IMR-90 (cell line): Measurements from ENCODE around the gene CFAP20. TPM values are rescaled to one million over a fixed set of nuclear protein-coding genes. Genes with fewer than 3 reads are reported as not detected.

ENCODE experiments used
- ATAC-seq: fragments of 200-7000 bp; cut with Tn5 transposase; 2 replicates; pipeline ENCODE4 v1.9.1; 2020; ENCODE audit warnings: low read depth, mild to moderate bottlenecking, moderate library complexity
- BruUV-seq: library from RNA; stranded (reverse); fragments of 400-500 nt; replicated peaks from 2 replicates; lab custom pipeline; 2021; lab: Mats Ljungman, UMichigan
- CTCF ChIA-PET: fragments of 300-600 bp; formaldehyde crosslinking; extraction: SDS; loops from one replicate; lab custom pipeline; 2021; ENCODE audit warnings: antibody characterized with exemption; lab: Yijun Ruan, JAX
- POLR2A ChIA-PET: fragments of 300-600 bp; sonication (Branson Sonifier 250); formaldehyde crosslinking; loops from one replicate; lab custom pipeline; 2022; ENCODE audit warnings: antibody characterized with exemption; ENCODE audit not compliant: unreplicated experiment; lab: Charles Lee
- DNase-seq: peaks from one replicate; pipeline ENCODE4 v3.0.0; 2013
- H2AFZ ChIP-seq: replicated peaks from 2 replicates; pipeline ENCODE3; 2013; ENCODE audit warnings: low read length, mild to moderate bottlenecking; ENCODE audit not compliant: poor library complexity
- H2AK5ac ChIP-seq: 2 replicates; pipeline ENCODE4 v1.6.1; 2013; ENCODE audit warnings: low read depth, low read length, inconsistent platforms
- H2AK9ac ChIP-seq: replicated peaks from 2 replicates; pipeline ENCODE3; 2013; ENCODE audit warnings: mild to moderate bottlenecking, low read depth, low read length, moderate library complexity; ENCODE audit not compliant: poor library complexity
- H2BK120ac ChIP-seq: 2 replicates; pipeline ENCODE4 v1.6.1; 2013; ENCODE audit warnings: low read depth, low read length, inconsistent platforms
- H2BK15ac ChIP-seq: 3 replicates; pipeline ENCODE4 v1.6.1; 2013; ENCODE audit warnings: low read depth, low read length, inconsistent platforms
- H2BK20ac ChIP-seq: 2 replicates; pipeline ENCODE4 v1.6.1; 2013; ENCODE audit warnings: low read depth, mild to moderate bottlenecking, inconsistent platforms, low read length, moderate library complexity
- H2BK5ac ChIP-seq: 2 replicates; pipeline ENCODE4 v1.6.1; 2013; ENCODE audit warnings: mild to moderate bottlenecking, low read depth, low read length, inconsistent platforms; ENCODE audit not compliant: poor library complexity, severe bottlenecking
- H3K14ac ChIP-seq: replicated peaks from 2 replicates; pipeline ENCODE4 v1.6.1; 2013; ENCODE audit warnings: low read depth, low read length, inconsistent platforms
- H3K18ac ChIP-seq: 2 replicates; pipeline ENCODE4 v1.6.1; 2013; ENCODE audit warnings: low read depth, low read length, control low read depth
- H3K23ac ChIP-seq: 2 replicates; pipeline ENCODE4 v1.6.1; 2013; ENCODE audit warnings: low read depth, low read length, inconsistent platforms
- H3K27ac ChIP-seq: 2 replicates; pipeline ENCODE4 v1.5.1; 2013; ENCODE audit warnings: mild to moderate bottlenecking, control low read depth, low read length; ENCODE audit not compliant: insufficient read depth
- H3K27me3 ChIP-seq: 2 replicates; pipeline ENCODE4 v1.6.1; 2013; ENCODE audit warnings: low read length; ENCODE audit not compliant: control insufficient read depth, insufficient read depth
- H3K36me3 ChIP-seq: 2 replicates; pipeline ENCODE4 v1.6.1; 2013; ENCODE audit warnings: low read length, mixed read lengths; ENCODE audit not compliant: control insufficient read depth, insufficient read depth
- H3K4ac ChIP-seq: 2 replicates; pipeline ENCODE4 v1.6.1; 2013; ENCODE audit warnings: low read depth, low read length, inconsistent platforms
- H3K4me1 ChIP-seq: 2 replicates; pipeline ENCODE4 v1.6.1; 2013; ENCODE audit warnings: low read length, mixed read lengths; ENCODE audit not compliant: control insufficient read depth, insufficient read depth
- H3K4me2 ChIP-seq: 2 replicates; pipeline ENCODE4 v1.6.1; 2013; ENCODE audit warnings: low read depth, mild to moderate bottlenecking, control low read depth, low read length, moderate library complexity
- H3K4me3 ChIP-seq: 2 replicates; pipeline ENCODE4 v1.5.1; 2013; ENCODE audit warnings: low read depth, mild to moderate bottlenecking, control low read depth, low read length, moderate library complexity; ENCODE audit not compliant: insufficient read depth
- H3K56ac ChIP-seq: 2 replicates; pipeline ENCODE4 v1.6.1; 2013; ENCODE audit warnings: low read length, inconsistent platforms; ENCODE audit not compliant: insufficient read depth; ENCODE audit errors: extremely low read depth
- H3K79me1 ChIP-seq, 2 experiments: 2 replicates each; pipeline ENCODE4 v1.6.1; 2013; ENCODE audit warnings: low read length in 2 of 2, inconsistent platforms in 1 of 2, low read depth in 1 of 2
- H3K9ac ChIP-seq: 2 replicates; pipeline ENCODE4 v1.6.1; 2013; ENCODE audit warnings: low read depth, low read length, control low read depth
- H3K9me1 ChIP-seq: 2 replicates; pipeline ENCODE4 v1.6.1; 2013; ENCODE audit warnings: low read length, inconsistent platforms; ENCODE audit not compliant: insufficient read depth
- H3K9me3 ChIP-seq: 2 replicates; pipeline ENCODE4 v1.6.1; 2013; ENCODE audit warnings: low read length; ENCODE audit not compliant: control insufficient read depth, insufficient read depth
- H4K20me1 ChIP-seq: 2 replicates; pipeline ENCODE4 v1.6.1; 2013; ENCODE audit warnings: low read length, inconsistent platforms; ENCODE audit not compliant: insufficient read depth
- H4K5ac ChIP-seq: 2 replicates; pipeline ENCODE4 v1.6.1; 2013; ENCODE audit warnings: mild to moderate bottlenecking, low read depth, low read length, control low read depth
- H4K8ac ChIP-seq, 2 experiments: 2 replicates each; pipeline ENCODE4 v1.6.1; 2013; ENCODE audit warnings: low read depth in 2 of 2, low read length in 2 of 2, control low read depth in 1 of 2, inconsistent platforms in 1 of 2
- H4K91ac ChIP-seq: 2 replicates; pipeline ENCODE4 v1.6.1; 2013; ENCODE audit warnings: low read depth, low read length, inconsistent platforms; ENCODE audit not compliant: insufficient read depth
- BHLHE40 ChIP-seq: fragments of 150-350 bp; IDR thresholded peaks from 2 replicates; pipeline ENCODE4 v1.6.1; 2016; ENCODE audit warnings: mild to moderate bottlenecking, low read depth, low read length
- CEBPB ChIP-seq: IDR thresholded peaks from 2 replicates; pipeline ENCODE4 v1.6.1; 2012; ENCODE audit warnings: low read depth, low read length, improper control_type of control experiment
- CHD1 ChIP-seq: IDR thresholded peaks from 2 replicates; pipeline ENCODE4 v1.6.1; 2012; ENCODE audit warnings: low read depth, low read length, improper control_type of control experiment
- CTCF ChIP-seq: conservative IDR thresholded peaks from 2 replicates; pipeline ENCODE4 v1.5.1; 2012; ENCODE audit warnings: mild to moderate bottlenecking, low read depth, low read length, improper control_type of control experiment
- ELK1 ChIP-seq: fragments of 150-350 bp; IDR thresholded peaks from 2 replicates; pipeline ENCODE4 v1.6.1; 2016; ENCODE audit warnings: low read depth, mild to moderate bottlenecking, low read length, moderate library complexity, borderline replicate concordance
- MAFK ChIP-seq: IDR thresholded peaks from 2 replicates; pipeline ENCODE4 v1.6.1; 2012; ENCODE audit warnings: low read depth, low read length, improper control_type of control experiment
- MAZ ChIP-seq: IDR thresholded peaks from 2 replicates; pipeline ENCODE4 v1.6.1; 2012; ENCODE audit warnings: low read depth, mild to moderate bottlenecking, low read length, improper control_type of control experiment, moderate library complexity, borderline replicate concordance
- MXI1 ChIP-seq: IDR thresholded peaks from 2 replicates; pipeline ENCODE4 v1.6.1; 2012; ENCODE audit warnings: low read depth, mild to moderate bottlenecking, low read length, moderate library complexity, borderline replicate concordance
- NFE2L2 ChIP-seq: fragments of 150-350 bp; IDR thresholded peaks from 2 replicates; pipeline ENCODE4 v1.6.1; 2016; ENCODE audit warnings: low read depth, mild to moderate bottlenecking, low read length
- POLR2A ChIP-seq: IDR thresholded peaks from 2 replicates; pipeline ENCODE4 v1.6.1; 2012; ENCODE audit warnings: mild to moderate bottlenecking, low read depth, low read length
- RAD21 ChIP-seq: IDR thresholded peaks from 2 replicates; pipeline ENCODE4 v1.6.1; 2012; ENCODE audit warnings: low read length, improper control_type of control experiment
- RCOR1 ChIP-seq: IDR thresholded peaks from 2 replicates; pipeline ENCODE4 v1.6.1; 2012; ENCODE audit warnings: mild to moderate bottlenecking, low read length, improper control_type of control experiment; ENCODE audit not compliant: insufficient replicate concordance
- RFX5 ChIP-seq: IDR thresholded peaks from 2 replicates; pipeline ENCODE4 v1.8.0; 2012; ENCODE audit warnings: low read depth, mild to moderate bottlenecking, low read length, moderate library complexity
- SMC3 ChIP-seq: fragments of 150-350 bp; IDR thresholded peaks from 2 replicates; pipeline ENCODE4 v1.6.1; 2016; ENCODE audit warnings: low read depth, mild to moderate bottlenecking, antibody characterized with exemption, low read length, moderate library complexity
- USF2 ChIP-seq: fragments of 150-350 bp; IDR thresholded peaks from 2 replicates; pipeline ENCODE4 v1.6.1; 2017; ENCODE audit warnings: mild to moderate bottlenecking, antibody characterized with exemption, low read length, low read depth
- WGBS, 2 experiments: methylation state at CpG; one replicate each; pipeline versions ENCODE4 v1.1.5 to v1.1.7; 2013; ENCODE audit warnings: missing lambda C conversion rate in 2 of 2; ENCODE audit not compliant: insufficient read length in 1 of 2; ENCODE audit errors: extremely low coverage in 2 of 2; 5-methylcytosine and 5-hydroxymethylcytosine counted together
- dilution Hi-C: fragments of 300-500 bp; cut with HindIII; formaldehyde crosslinking; loops from one replicate; pipeline ENCODE4 v1.14.3; 2018; ENCODE audit warnings: low sequenced_read_pairs; ENCODE audit not compliant: unreplicated experiment
- in situ Hi-C: fragments of 300-500 bp; cut with MboI; formaldehyde crosslinking; loops from 3 replicates; pipeline ENCODE4 v1.14.3; 2019; ENCODE audit warnings: low sequenced_read_pairs, inconsistent platforms, mixed read lengths
- intact Hi-C: fragments of 100-400 bp; cut with micrococcal nuclease; formaldehyde crosslinking; loops from 2 replicates; pipeline ENCODE4 v1.10.0; 2022
- polyA plus RNA-seq, 3 experiments: library from polyadenylated mRNA; depleted of rRNA; stranded (reverse); fragments of >200 nt; gene quantifications; 2 replicates each; pipeline ENCODE4 v1.2.3, GENCODE V29; 2012; ENCODE audit warnings: low replicate concordance in 1 of 3
- total RNA-seq: library from RNA; depleted of rRNA; stranded (reverse); fragments of >200 nt; gene quantifications from 2 replicates; pipeline ENCODE4 v1.2.3, GENCODE V29; 2012

CFAP20 gene
- total and polyA plus RNA-seq, 2 of the 4 experiments (the other 2 are of a cell fraction) = 39.1 to 54.0 TPM

GRCh38 chr16:58123896-58124600, 5.1 kb downstream of the CFAP20 start:
- Histone ChIP-seq H3K79me1 (peaks cover 38 to 72% of the 10 kb centered on the region in 2 experiments), H3K27ac (no peak overlapping the region), H4K5ac (no peak overlapping the region), H2BK5ac (peak overlapping the region; percentile 12), H3K27me3 (no peaks in the 10 kb centered on the region), H3K56ac (no peak overlapping the region), H2BK120ac (no peak overlapping the region), H2BK20ac (no peak overlapping the region), H2AFZ (no peak overlapping the region), H3K14ac (no peak overlapping the region), H2AK5ac (no peak overlapping the region), H3K4me1 (peaks cover 26% of the 10 kb centered on the region), H3K9ac (no peak overlapping the region), H3K4me3 (no peak overlapping the region), H2AK9ac (no peak overlapping the region), H3K4me2 (peak overlapping the region; percentile 31; the same call in 1 of the 2 replicates), H4K20me1 (peaks cover 74% of the 10 kb centered on the region), H3K36me3 (no peaks in the 10 kb centered on the region), H3K23ac (no peak overlapping the region), H3K18ac (no peak overlapping the region), H4K8ac (no peak overlapping the region), H4K91ac (no peak overlapping the region), H3K9me3 (no peaks in the 10 kb centered on the region), H3K9me1 (peaks cover 24% of the 10 kb centered on the region), H2BK15ac (no peak overlapping the region), H3K4ac (no peak overlapping the region)
- no TSS peak for BruUV-seq
- ChIA-PET CTCF (interaction anchor here (0.8 kb wide), 1 partner anchor 126 kb away, joined by 4 read pairs; a partner anchor contains a TSS), POLR2A (no interaction called here)
- in situ Hi-C loops = loop anchor here (25.0 kb wide), 1 partner anchor 212 kb away; no protein-coding TSS in a partner anchor
- 87% methylated on average over 3 of the region's 8 CpGs; no CpG with 5 or more reads in 1 of the 2 experiments for WGBS, 2 experiments
- DNase-seq (no peak), ATAC-seq (no peak)
- dilution Hi-C loops = no loop called here
- intact Hi-C loops = no loop called here
- TF ChIP-seq CHD1 (no peak), USF2 (no peak), BHLHE40 (no peak), MAFK (no peak), POLR2A (no peak), MAZ (no peak), CEBPB (no peak), MXI1 (no peak), CTCF (no peak), SMC3 (no peak), RCOR1 (no peak), RFX5 (no peak), NFE2L2 (no peak), ELK1 (no peak), RAD21 (no peak)
